DOHH2 (cell line): ENCODE measurements around the gene KLK5.

Experiments used
- EZH2phosphoT487 ChIP-seq: fragments of 200-600 bp; sonication (generic); IDR thresholded peaks from 2 replicates; pipeline ENCODE4 v1.6.1; 2017; ENCODE audit warnings: borderline replicate concordance, mild to moderate bottlenecking, antibody characterized with exemption, low read length, moderate library complexity, mixed read lengths
- TF ChIP-seq, protein P1 (sequence below): fragments of 200-600 bp; sonication (generic); IDR thresholded peaks from one replicate; pipeline ENCODE4 v1.5.1; 2014; ENCODE audit warnings: antibody characterized with exemption, mild to moderate bottlenecking, low read depth, low read length; ENCODE audit not compliant: poor library complexity, severe bottlenecking

DNA sequence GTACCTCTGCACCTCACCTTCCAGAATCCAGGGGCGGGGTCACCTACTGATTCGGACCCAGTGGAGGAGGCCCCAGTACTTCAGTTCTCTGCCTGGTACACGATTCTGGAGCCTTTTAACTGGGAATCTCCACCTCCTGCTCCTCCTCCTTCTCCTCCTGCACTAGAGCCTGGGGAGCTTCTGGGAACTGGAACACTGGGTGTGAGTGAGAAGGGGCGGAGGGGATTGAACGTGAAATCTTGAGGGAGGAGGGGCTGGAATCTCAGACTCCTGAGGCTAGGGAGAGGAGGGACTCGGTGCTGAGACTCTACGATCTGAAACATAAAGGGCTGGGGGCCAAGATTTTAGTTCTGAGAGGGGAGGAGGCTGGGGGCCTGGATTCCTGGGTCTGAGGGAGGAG lies 48.7 kb upstream of the KLK5 start, which contains the start of gene KLK8:
- TF ChIP-seq, protein P1, sequence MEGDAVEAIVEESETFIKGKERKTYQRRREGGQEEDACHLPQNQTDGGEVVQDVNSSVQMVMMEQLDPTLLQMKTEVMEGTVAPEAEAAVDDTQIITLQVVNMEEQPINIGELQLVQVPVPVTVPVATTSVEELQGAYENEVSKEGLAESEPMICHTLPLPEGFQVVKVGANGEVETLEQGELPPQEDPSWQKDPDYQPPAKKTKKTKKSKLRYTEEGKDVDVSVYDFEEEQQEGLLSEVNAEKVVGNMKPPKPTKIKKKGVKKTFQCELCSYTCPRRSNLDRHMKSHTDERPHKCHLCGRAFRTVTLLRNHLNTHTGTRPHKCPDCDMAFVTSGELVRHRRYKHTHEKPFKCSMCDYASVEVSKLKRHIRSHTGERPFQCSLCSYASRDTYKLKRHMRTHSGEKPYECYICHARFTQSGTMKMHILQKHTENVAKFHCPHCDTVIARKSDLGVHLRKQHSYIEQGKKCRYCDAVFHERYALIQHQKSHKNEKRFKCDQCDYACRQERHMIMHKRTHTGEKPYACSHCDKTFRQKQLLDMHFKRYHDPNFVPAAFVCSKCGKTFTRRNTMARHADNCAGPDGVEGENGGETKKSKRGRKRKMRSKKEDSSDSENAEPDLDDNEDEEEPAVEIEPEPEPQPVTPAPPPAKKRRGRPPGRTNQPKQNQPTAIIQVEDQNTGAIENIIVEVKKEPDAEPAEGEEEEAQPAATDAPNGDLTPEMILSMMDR = no peak
- no peak for TF ChIP-seq EZH2phosphoT487
